Neuronal stem cell (in vitro differentiated cells): ENCODE data around the gene PIEZO1.

ENCODE experiments used
- DNase-seq: peaks from one replicate; pipeline ENCODE4 v3.0.0-alpha.2; 2013; ENCODE audit warnings: low spot score
- H2AFZ ChIP-seq: one replicate; pipeline ENCODE4 v1.6.1; 2013; ENCODE audit warnings: mild to moderate bottlenecking, low read length, inconsistent platforms
- H2AK5ac ChIP-seq: 2 replicates; pipeline ENCODE4 v1.6.1; 2013; ENCODE audit warnings: low read depth, mild to moderate bottlenecking, inconsistent platforms, low read length, moderate library complexity, mixed read lengths
- H2BK120ac ChIP-seq: 2 replicates; pipeline ENCODE4 v1.6.1; 2013; ENCODE audit warnings: low read depth, mild to moderate bottlenecking, inconsistent platforms, low read length, moderate library complexity, mixed read lengths
- H2BK12ac ChIP-seq: one replicate; pipeline ENCODE4 v1.6.1; 2013; ENCODE audit warnings: low read length, inconsistent platforms
- H2BK15ac ChIP-seq: 2 replicates; pipeline ENCODE4 v1.6.1; 2013; ENCODE audit warnings: mild to moderate bottlenecking, low read length, inconsistent platforms, mixed read lengths
- H2BK5ac ChIP-seq: one replicate; pipeline ENCODE4 v1.6.1; 2013; ENCODE audit warnings: inconsistent platforms, mild to moderate bottlenecking, low read length, moderate library complexity
- H3K14ac ChIP-seq: one replicate; pipeline ENCODE4 v1.6.1; 2013; ENCODE audit warnings: low read length, inconsistent platforms
- H3K18ac ChIP-seq: 2 replicates; pipeline ENCODE4 v1.6.1; 2013; ENCODE audit warnings: low read length, inconsistent platforms
- H3K23ac ChIP-seq: 2 replicates; pipeline ENCODE4 v1.6.1; 2013; ENCODE audit warnings: low read depth, mild to moderate bottlenecking, mixed read lengths, low read length, inconsistent platforms; ENCODE audit not compliant: poor library complexity
- H3K27ac ChIP-seq: replicated peaks from 3 replicates; pipeline ENCODE4 v1.5.1; 2013; ENCODE audit warnings: low read length, inconsistent platforms
- H3K27me3 ChIP-seq, 3 experiments: 2 replicates each; pipeline ENCODE4 v1.6.1; 2013; ENCODE audit warnings: low read length in 3 of 3, mild to moderate bottlenecking in 2 of 3, inconsistent platforms in 1 of 3, low read depth in 1 of 3, mixed read lengths in 1 of 3, moderate library complexity in 1 of 3; ENCODE audit not compliant: control insufficient read depth in 3 of 3, insufficient read depth in 3 of 3
- H3K36me3 ChIP-seq, 2 donors: replicated peaks in 1 of 2; 2 replicates each; pipeline ENCODE4 v1.6.1; 2013; ENCODE audit warnings: low read length in 2 of 2; ENCODE audit not compliant: control insufficient read depth in 2 of 2, insufficient read depth in 2 of 2
- H3K4ac ChIP-seq: 2 replicates; pipeline ENCODE4 v1.6.1; 2013; ENCODE audit warnings: inconsistent platforms, mild to moderate bottlenecking, low read length, moderate library complexity
- H3K4me1 ChIP-seq, 2 donors: 1 replicate in 1 of 2; 2 replicates in 1 of 2; pipeline ENCODE4 v1.6.1; 2013; ENCODE audit warnings: low read length in 2 of 2, low read depth in 1 of 2; ENCODE audit not compliant: control insufficient read depth in 2 of 2, insufficient read depth in 1 of 2
- H3K4me2 ChIP-seq: one replicate; pipeline ENCODE4 v1.6.1; 2013; ENCODE audit warnings: mild to moderate bottlenecking, low read length, inconsistent platforms; ENCODE audit not compliant: insufficient read depth, poor library complexity, severe bottlenecking
- H3K4me3 ChIP-seq, 2 donors: 2 replicates each; pipeline ENCODE4 v1.5.1; 2013; ENCODE audit warnings: low read length in 2 of 2, mild to moderate bottlenecking in 2 of 2, inconsistent platforms in 1 of 2, moderate library complexity in 1 of 2
- H3K79me1 ChIP-seq: one replicate; pipeline ENCODE4 v1.6.1; 2013; ENCODE audit warnings: low read depth, mild to moderate bottlenecking, inconsistent platforms, low read length, moderate library complexity
- H3K9ac ChIP-seq: one replicate; pipeline ENCODE4 v1.6.1; 2013; ENCODE audit warnings: mild to moderate bottlenecking, low read depth, low read length, inconsistent platforms; ENCODE audit not compliant: poor library complexity
- H3K9me3 ChIP-seq, 2 donors: replicated peaks in 1 of 2; 2 replicates each; pipeline versions ENCODE3 to v1.6.1; 2013; ENCODE audit warnings: low read length in 2 of 2, mild to moderate bottlenecking in 2 of 2, inconsistent platforms in 1 of 2, low read depth in 1 of 2, mixed read lengths in 1 of 2, moderate library complexity in 1 of 2; ENCODE audit not compliant: control insufficient read depth in 2 of 2, insufficient read depth in 1 of 2
- H4K8ac ChIP-seq: one replicate; pipeline ENCODE4 v1.6.1; 2013; ENCODE audit warnings: low read depth, mild to moderate bottlenecking, inconsistent platforms, low read length, moderate library complexity
- H4K91ac ChIP-seq: one replicate; pipeline ENCODE4 v1.6.1; 2013; ENCODE audit warnings: low read length, low read depth, mild to moderate bottlenecking, inconsistent platforms; ENCODE audit not compliant: poor library complexity
- WGBS, 2 donors: extraction: QIAGEN DNeasy Blood & Tissue Kit; methylation state at CpG; one replicate each; pipeline ENCODE4 v1.1.7; 2013; ENCODE audit warnings: missing lambda C conversion rate in 2 of 2, mixed read lengths in 1 of 2; ENCODE audit not compliant: insufficient read length in 2 of 2, insufficient replicate concordance in 1 of 2; ENCODE audit errors: extremely low coverage in 2 of 2; 5-methylcytosine and 5-hydroxymethylcytosine counted together

The PIEZO1 gene

GRCh38 chr16:88667461-88667860 is 117.6 kb downstream of the PIEZO1 start:
- H4K8ac ChIP-seq, result no peak overlapping the region
- H2AK5ac ChIP-seq, result no peak overlapping the region
- no peak overlapping the region for H3K4me2 ChIP-seq
- no peak overlapping the region for H3K4me3 ChIP-seq
- H3K18ac ChIP-seq, result no peak overlapping the region
- H4K91ac ChIP-seq, result no peak overlapping the region
- H3K27ac ChIP-seq, result peak overlapping the region; percentile 30
- H2BK12ac ChIP-seq, result no peak overlapping the region
- DNase-seq, result no peak
- H3K36me3 ChIP-seq, result peaks cover 2 to 19% of the 10 kb centered on the region in 2 donors
- WGBS, 2 donors, result no CpG with 5 or more reads among the region's 5 CpGs
- peak overlapping the region; percentile 34 for H3K23ac ChIP-seq
- peaks cover 9% of the 10 kb centered on the region for H3K79me1 ChIP-seq
- H3K9ac ChIP-seq, result peak overlapping the region; percentile 44
- no peak overlapping the region for H2BK120ac ChIP-seq
- H3K4ac ChIP-seq, result no peak overlapping the region
- peak overlapping the region; percentile 90 for H2BK5ac ChIP-seq
- H3K14ac ChIP-seq, result no peak overlapping the region
- no peak overlapping the region for H2AFZ ChIP-seq
- no peak overlapping the region for H2BK15ac ChIP-seq
- no peaks in the 10 kb centered on the region for H3K27me3 ChIP-seq
- H3K9me3 ChIP-seq, result no peaks in the 10 kb centered on the region
- peaks cover under 1 to 3% of the 10 kb centered on the region in 2 donors for H3K4me1 ChIP-seq

- no peak overlapping the region for H3K14ac ChIP-seq
- no peak overlapping the region for H4K91ac ChIP-seq
- H2BK15ac ChIP-seq, result no peak overlapping the region
- no peak for DNase-seq
- H3K4me1 ChIP-seq, result peaks cover 5 to 6% of the 10 kb centered on the region in 2 donors
- no peak overlapping the region for H3K4me3 ChIP-seq
- H2AFZ ChIP-seq, result no peak overlapping the region
- H4K8ac ChIP-seq, result no peak overlapping the region
- H2BK12ac ChIP-seq, result no peak overlapping the region
- no peaks in the 10 kb centered on the region for H3K27me3 ChIP-seq
- no peak overlapping the region for H3K23ac ChIP-seq
- H2BK120ac ChIP-seq, result no peak overlapping the region
- H3K9ac ChIP-seq, result no peak overlapping the region
- WGBS, 2 donors, result no CpG with 5 or more reads among the region's 3 CpGs
- no peak overlapping the region for H3K18ac ChIP-seq
- H3K9me3 ChIP-seq, result no peaks in the 10 kb centered on the region
- H3K4me2 ChIP-seq, result no peak overlapping the region
- no peak overlapping the region for H3K4ac ChIP-seq
- peaks cover 2 to 26% of the 10 kb centered on the region in 2 donors for H3K36me3 ChIP-seq
- H3K79me1 ChIP-seq, result peaks cover 11% of the 10 kb centered on the region
- H2AK5ac ChIP-seq, result no peak overlapping the region
- no peak overlapping the region for H2BK5ac ChIP-seq
- H3K27ac ChIP-seq, result no peak overlapping the region
Measured at GRCh38 chr16:88665570-88665969, 119.5 kb downstream of the PIEZO1 start.
